Left colon (tissue), 2 donors: ENCODE results near the gene C4B. TPM values are rescaled to one million over a fixed set of nuclear protein-coding genes. Genes with fewer than 3 reads are reported as not detected.
"Not testable (repeated sequence)": the region's sequence is repeated elsewhere in the genome, so short reads cannot be mapped to it uniquely, and the experiment has no call there.

Source experiments
- ATAC-seq: fragments of 200-7000 bp; cut with Tn5 transposase; one replicate; pipeline ENCODE4 v1.9.1; 2020; ENCODE audit warnings: mild to moderate bottlenecking, moderate library complexity
- DNase-seq, 2 donors: peaks; one replicate each; pipeline ENCODE4 v3.0.0-alpha.2; 2020
- intact Hi-C, 2 donors: fragments of 100-400 bp; cut with DNase I in 1 of 2; cut with micrococcal nuclease in 1 of 2; formaldehyde crosslinking; loops; one replicate each; pipeline versions ENCODE4 v1.11.2 to v1.14.0; 2022; cut with DNase I, micrococcal nuclease
- total RNA-seq, 2 donors: library from RNA; stranded (reverse); fragmentation: NEBNext Ultra II Directional; extraction: Animal tissue kit (Norgen Biotek cat#: 25700); gene quantifications; one replicate each; pipeline ENCODE4 v1.2.1, GENCODE V29; 2021
- donor health status: DM: no; HTN: no; CAD: no.
- donor health status: DM: yes; HTN: yes; CAD: no.

Gene C4B
- total RNA-seq, 2 donors from 2014 or later, result 3.8 to 31.2 TPM

DNA sequence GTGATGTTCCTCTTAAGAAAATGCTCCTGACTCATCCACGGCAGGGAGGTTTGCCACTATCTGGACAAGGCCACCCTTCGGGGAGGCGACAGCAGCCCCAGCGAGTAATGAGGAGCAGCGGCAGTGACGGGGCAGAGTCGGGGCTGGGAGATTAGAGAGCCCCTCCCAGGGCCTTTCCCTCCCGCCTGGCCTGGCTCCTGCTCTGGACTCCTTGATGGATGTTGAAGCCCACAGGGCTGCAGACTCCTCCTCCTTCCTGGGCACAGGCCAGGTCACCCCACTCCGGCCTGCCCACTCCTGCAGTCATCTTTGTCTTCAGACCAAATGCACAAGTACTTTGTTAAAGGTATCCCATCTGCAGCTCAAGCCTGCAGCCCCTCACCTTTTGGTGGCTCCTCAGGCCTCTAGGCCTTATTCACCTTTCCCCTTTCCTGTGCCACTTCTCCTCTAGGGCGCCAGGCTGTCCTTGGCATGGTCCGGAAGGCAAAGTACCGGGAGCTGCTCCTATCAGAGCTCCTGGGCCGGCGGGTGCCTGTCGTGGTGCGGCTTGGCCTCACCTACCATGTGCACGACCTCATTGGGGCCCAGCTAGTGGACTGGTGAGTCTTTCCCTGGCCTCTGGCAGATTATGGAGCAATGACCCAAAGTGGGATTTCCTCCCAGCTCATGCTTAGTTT lies 1.5 kb upstream of the C4B start:
- intact Hi-C loops, DNase-seq, ATAC-seq: not testable (repeated sequence)

GRCh38 chr6:32013738-32014137 lies 857 bp upstream of the C4B start:
- ATAC-seq, intact Hi-C loops, DNase-seq: not testable (repeated sequence)

GRCh38 chr6:32022100-32022499 lies 7.5 kb downstream of the C4B start:
- DNase-seq, ATAC-seq, intact Hi-C loops: not testable (repeated sequence)

DNA sequence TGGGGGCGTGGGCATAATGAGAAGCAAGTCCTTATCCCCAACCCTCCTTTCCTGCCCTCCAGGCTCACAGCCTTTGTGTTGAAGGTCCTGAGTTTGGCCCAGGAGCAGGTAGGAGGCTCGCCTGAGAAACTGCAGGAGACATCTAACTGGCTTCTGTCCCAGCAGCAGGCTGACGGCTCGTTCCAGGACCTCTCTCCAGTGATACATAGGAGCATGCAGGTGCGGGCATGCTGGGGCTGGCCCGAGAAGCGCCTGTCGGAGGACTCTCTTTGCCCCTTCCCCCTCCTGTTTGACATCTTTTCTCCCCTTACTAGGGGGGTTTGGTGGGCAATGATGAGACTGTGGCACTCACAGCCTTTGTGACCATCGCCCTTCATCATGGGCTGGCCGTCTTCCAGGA lies 14.0 kb downstream of the C4B start:
- ATAC-seq, DNase-seq, intact Hi-C loops: not testable (repeated sequence)

DNA sequence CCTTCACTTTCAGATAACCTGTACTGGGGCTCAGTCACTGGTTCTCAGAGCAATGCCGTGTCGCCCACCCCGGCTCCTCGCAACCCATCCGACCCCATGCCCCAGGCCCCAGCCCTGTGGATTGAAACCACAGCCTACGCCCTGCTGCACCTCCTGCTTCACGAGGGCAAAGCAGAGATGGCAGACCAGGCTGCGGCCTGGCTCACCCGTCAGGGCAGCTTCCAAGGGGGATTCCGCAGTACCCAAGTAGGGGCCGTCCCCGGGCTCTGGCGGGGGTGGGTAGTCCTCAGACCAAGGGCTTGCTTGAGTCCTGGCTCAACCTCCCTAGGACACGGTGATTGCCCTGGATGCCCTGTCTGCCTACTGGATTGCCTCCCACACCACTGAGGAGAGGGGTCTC lies 15.0 kb downstream of the C4B start:
- intact Hi-C loops, ATAC-seq: not testable (repeated sequence)

GRCh38 chr6:32035283-32036013 lies 20.9 kb downstream of the C4B start:
- ATAC-seq, intact Hi-C loops: not testable (repeated sequence)

More for the DNA sequence above, 15.0 kb downstream of the C4B start:
- DNase-seq, result not testable (repeated sequence)

DNA sequence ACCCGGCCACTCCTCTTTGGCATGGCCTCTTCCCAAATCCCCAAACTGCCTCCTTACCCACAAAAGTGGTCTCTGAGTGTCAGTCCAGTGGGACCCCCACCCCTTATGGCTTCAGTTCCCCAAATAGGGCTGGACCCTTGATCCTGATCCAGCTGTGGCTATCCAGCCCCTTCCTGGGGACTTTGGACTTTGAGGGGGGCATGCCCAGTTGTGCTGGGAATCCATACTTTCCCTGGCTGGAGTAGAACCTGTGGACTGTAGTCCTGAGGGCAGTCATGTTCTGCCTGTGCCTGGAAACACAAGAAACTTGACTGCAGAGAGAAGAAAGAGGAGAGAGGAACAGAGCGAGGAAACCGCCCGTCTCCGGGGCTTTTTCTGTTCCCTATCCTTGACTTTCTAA lies 22.5 kb downstream of the C4B start:
- intact Hi-C loops, DNase-seq, ATAC-seq: not testable (repeated sequence)

More at GRCh38 chr6:32035283-32036013, 20.9 kb downstream of the C4B start:
- not testable (repeated sequence) for DNase-seq

GRCh38 chr6:32037598-32038524 lies 23.3 kb downstream of the C4B start, which contains the start of gene CYP21A2:
CYP21A2 (plus strand) TSS chr6:32038415; CDS start chr6:32038423, 8 bp downstream.
- DNase-seq, ATAC-seq, intact Hi-C loops: not testable (repeated sequence)

GRCh38 chr6:32038878-32039277 lies 24.3 kb downstream of the C4B start:
- intact Hi-C loops, ATAC-seq: not testable (repeated sequence)

DNA sequence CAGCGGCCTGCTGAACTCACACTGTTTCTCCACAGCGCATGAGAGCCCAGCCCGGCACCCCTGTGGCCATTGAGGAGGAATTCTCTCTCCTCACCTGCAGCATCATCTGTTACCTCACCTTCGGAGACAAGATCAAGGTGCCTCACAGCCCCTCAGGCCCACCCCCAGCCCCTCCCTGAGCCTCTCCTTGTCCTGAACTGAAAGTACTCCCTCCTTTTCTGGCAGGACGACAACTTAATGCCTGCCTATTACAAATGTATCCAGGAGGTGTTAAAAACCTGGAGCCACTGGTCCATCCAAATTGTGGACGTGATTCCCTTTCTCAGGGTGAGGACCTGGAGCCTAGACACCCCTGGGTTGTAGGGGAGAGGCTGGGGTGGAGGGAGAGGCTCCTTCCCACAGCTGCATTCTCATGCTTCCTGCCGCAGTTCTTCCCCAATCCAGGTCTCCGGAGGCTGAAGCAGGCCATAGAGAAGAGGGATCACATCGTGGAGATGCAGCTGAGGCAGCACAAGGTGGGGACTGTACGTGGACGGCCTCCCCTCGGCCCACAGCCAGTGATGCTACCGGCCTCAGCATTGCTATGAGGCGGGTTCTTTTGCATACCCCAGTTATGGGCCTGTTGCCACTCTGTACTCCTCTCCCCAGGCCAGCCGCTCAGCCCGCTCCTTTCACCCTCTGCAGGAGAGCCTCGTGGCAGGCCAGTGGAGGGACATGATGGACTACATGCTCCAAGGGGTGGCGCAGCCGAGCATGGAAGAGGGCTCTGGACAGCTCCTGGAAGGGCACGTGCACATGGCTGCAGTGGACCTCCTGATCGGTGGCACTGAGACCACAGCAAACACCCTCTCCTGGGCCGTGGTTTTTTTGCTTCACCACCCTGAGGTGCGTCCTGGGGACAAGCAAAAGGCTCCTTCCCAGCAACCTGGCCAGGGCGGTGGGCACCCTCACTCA lies 25.0 kb downstream of the C4B start:
- intact Hi-C loops, ATAC-seq, DNase-seq: not testable (repeated sequence)

More at GRCh38 chr6:32038878-32039277, 24.3 kb downstream of the C4B start:
- not testable (repeated sequence) for DNase-seq

DNA sequence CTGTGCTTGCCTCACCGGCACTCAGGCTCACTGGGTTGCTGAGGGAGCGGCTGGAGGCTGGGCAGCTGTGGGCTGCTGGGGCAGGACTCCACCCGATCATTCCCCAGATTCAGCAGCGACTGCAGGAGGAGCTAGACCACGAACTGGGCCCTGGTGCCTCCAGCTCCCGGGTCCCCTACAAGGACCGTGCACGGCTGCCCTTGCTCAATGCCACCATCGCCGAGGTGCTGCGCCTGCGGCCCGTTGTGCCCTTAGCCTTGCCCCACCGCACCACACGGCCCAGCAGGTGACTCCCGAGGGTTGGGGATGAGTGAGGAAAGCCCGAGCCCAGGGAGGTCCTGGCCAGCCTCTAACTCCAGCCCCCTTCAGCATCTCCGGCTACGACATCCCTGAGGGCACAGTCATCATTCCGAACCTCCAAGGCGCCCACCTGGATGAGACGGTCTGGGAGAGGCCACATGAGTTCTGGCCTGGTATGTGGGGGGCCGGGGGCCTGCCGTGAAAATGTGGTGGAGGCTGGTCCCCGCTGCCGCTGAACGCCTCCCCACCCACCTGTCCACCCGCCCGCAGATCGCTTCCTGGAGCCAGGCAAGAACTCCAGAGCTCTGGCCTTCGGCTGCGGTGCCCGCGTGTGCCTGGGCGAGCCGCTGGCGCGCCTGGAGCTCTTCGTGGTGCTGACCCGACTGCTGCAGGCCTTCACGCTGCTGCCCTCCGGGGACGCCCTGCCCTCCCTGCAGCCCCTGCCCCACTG lies 25.9 kb downstream of the C4B start:
- intact Hi-C loops, DNase-seq, ATAC-seq: not testable (repeated sequence)

GRCh38 chr6:32041050-32041321 lies 26.4 kb downstream of the C4B start:
- intact Hi-C loops, result not testable (repeated sequence)

DNA sequence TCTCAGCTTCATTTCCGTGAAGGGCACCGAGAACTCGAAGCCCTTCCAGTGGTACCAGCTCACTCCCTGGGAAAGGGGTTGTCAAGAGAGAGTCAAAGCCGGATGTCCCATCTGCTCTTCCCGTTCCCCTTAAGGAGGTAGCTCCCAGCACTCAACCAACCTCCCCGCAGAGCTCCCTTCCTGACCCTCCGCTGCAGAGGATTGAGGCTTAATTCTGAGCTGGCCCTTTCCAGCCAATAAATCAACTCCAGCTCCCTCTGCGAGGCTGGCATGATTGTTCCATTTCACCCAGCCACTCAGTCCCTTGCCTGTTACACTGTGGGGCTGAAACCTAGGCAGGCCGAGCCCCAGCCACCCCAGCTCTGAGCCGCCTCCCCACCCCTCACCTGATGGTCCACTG lies 26.8 kb downstream of the C4B start:
- intact Hi-C loops, DNase-seq: not testable (repeated sequence)

More at GRCh38 chr6:32041050-32041321, 26.4 kb downstream of the C4B start:
- DNase-seq, ATAC-seq: not testable (repeated sequence)

GRCh38 chr6:32042276-32042675 lies 27.7 kb downstream of the C4B start:
- intact Hi-C loops, ATAC-seq, DNase-seq: not testable (repeated sequence)

More for the DNA sequence above, 26.8 kb downstream of the C4B start:
- not testable (repeated sequence) for ATAC-seq

DNA sequence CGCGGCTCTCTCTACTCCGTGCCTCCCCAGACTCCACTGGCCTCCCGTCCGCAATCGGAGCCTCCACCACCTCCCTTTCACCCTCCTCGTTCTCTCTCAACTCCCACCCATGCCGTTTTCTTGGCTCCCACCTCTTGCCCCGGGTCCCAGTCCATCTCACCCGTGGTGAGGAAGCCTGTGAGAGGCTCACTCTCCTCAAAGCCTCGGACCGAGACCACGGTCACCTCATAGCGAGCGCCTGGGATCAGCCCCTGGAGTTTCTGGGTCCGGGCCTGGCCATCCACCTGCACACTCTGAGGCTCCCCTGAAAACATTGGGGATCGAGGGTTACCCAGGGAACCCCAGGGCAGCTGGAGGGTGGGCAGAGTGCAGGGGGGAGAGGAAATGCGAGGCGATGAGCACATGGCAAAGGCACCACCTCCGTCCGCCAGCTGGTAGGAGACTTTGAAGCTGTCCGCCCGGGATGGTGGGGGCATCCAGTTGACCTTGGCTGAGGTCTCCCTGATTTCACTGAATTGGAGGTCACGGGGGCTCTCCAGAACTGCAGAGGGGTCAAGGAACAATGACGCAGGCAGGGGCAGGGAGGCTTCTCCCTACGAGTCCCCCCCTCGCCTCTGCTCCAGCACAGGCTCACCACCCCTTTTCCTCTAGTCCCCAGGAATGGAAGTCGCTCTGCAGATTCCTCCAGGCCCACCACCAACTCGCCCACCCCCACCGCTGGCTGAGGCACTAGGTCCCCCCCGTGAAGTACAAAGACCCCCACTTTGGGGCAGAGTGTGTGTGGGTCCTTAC lies 29.2 kb downstream of the C4B start:
- ATAC-seq, intact Hi-C loops, DNase-seq: not testable (repeated sequence)

GRCh38 chr6:32044916-32045315 lies 30.3 kb downstream of the C4B start:
- intact Hi-C loops, ATAC-seq, DNase-seq: not testable (repeated sequence)
